Upper lobe of left lung (tissue), 6 donors: ENCODE measurements around the gene APLNR. TPM values are rescaled to one million over a fixed set of nuclear protein-coding genes. Genes with fewer than 3 reads are reported as not detected.

Experiments used
- ATAC-seq, 2 donors: fragments of 200-7000 bp; cut with Tn5 transposase; one replicate each; pipeline ENCODE4 v1.9.1; 2022; ENCODE audit warnings: mild to moderate bottlenecking in 2 of 2, moderate library complexity in 2 of 2; ENCODE audit not compliant: low FRiP score in 2 of 2
- DNase-seq, 2 donors: peaks; one replicate each; pipeline ENCODE4 v3.0.0-alpha.2; 2019 to 2020
- H3K27ac ChIP-seq, 4 donors: fragments of 200-600 bp; sonication (generic); one replicate each; pipeline ENCODE4 v1.5.1; 2016 to 2019
- H3K27me3 ChIP-seq, 4 donors: fragments of 200-600 bp; sonication (generic); one replicate each; pipeline ENCODE4 v1.5.1; 2017 to 2019
- H3K36me3 ChIP-seq, 4 donors: fragments of 200-600 bp; sonication (generic); one replicate each; pipeline ENCODE4 v1.5.1; 2016 to 2019
- H3K4me1 ChIP-seq, 4 donors: fragments of 200-600 bp; sonication (generic); one replicate each; pipeline ENCODE4 v1.5.1; 2018 to 2019
- H3K4me3 ChIP-seq, 4 donors: fragments of 200-600 bp; sonication (generic); one replicate each; pipeline ENCODE4 v1.5.1; 2017 to 2019; ENCODE audit warnings: mild to moderate bottlenecking in 2 of 4, moderate library complexity in 1 of 4
- H3K9me3 ChIP-seq, 4 donors: fragments of 200-600 bp; sonication (generic); one replicate each; pipeline ENCODE4 v1.5.1; 2018 to 2019
- CTCF ChIP-seq, 6 experiments: fragments of 450-650 bp in 4 of 6; fragments of 200-600 bp in 2 of 6; sonication (generic) in 2 of 6; IDR thresholded peaks; one replicate each; pipeline ENCODE4 v1.5.1; 2016 to 2019; ENCODE audit warnings: antibody characterized with exemption in 6 of 6
- EP300 ChIP-seq, 4 donors: sonication (generic); formaldehyde crosslinking; IDR thresholded peaks; one replicate each; pipeline ENCODE4 v1.5.1; 2017; ENCODE audit warnings: antibody characterized with exemption in 4 of 4, control low read depth in 2 of 4
- POLR2A ChIP-seq, 4 donors: fragments of 450-650 bp; IDR thresholded peaks; one replicate each; pipeline ENCODE4 v1.5.1; 2016 to 2017; ENCODE audit warnings: antibody characterized with exemption in 4 of 4, mild to moderate bottlenecking in 2 of 4
- POLR2AphosphoS5 ChIP-seq, 2 donors: sonication (generic); formaldehyde crosslinking; IDR thresholded peaks; one replicate each; pipeline ENCODE4 v1.5.1; 2017; ENCODE audit warnings: antibody characterized with exemption in 2 of 2
- WGBS, 2 donors: methylation state at CpG; one replicate each; pipeline ENCODE4 v1.1.5; 2017 to 2018; 5-methylcytosine and 5-hydroxymethylcytosine counted together
- total RNA-seq, 6 donors: library from RNA; depleted of rRNA in 4 of 6; stranded (reverse); fragments of >200 nt in 4 of 6; gene quantifications; one replicate each; pipeline versions ENCODE4 v1.1.0 to v1.2.1, GENCODE V29; 2016 to 2021
- donor health status: DM: no; HTN: no; CAD: no; lungs with moderate emphysema.
- donor health status: DM: no; HTN: yes; CAD: no; lungs with severe emphysema.

APLNR gene
- total RNA-seq, 6 donors from 2014 or later: 1.1 to 5.7 (median 1.9) TPM; not detected in 1

GRCh38 chr11:57274904-57275498 is 38.0 kb upstream of the APLNR start:
- ATAC-seq (no peak), DNase-seq (no peak)
- WGBS, 2 donors: 46 to 67% methylated on average over 1 of the region's 1 CpG
- Histone ChIP-seq H3K27me3 (no peaks in the 10 kb centered on the region), H3K9me3 (peaks cover 0 to 13% (median 3%) of the 10 kb centered on the region in 4 donors), H3K27ac (peak overlapping the region in 2 of 4 donors; percentile 54 to 81), H3K4me3 (no peak overlapping the region), H3K4me1 (peaks cover 24 to 36% (median 29%) of the 10 kb centered on the region in 4 donors), H3K36me3 (no peaks in the 10 kb centered on the region)
- no peak for TF ChIP-seq POLR2A (IDR thresholded peaks at IDR 0.05)
- no peak for TF ChIP-seq CTCF (IDR thresholded peaks at IDR 0.05)
- TF ChIP-seq EP300 (IDR thresholded peaks at IDR 0.05): no peak
- no peak for TF ChIP-seq POLR2AphosphoS5 (IDR thresholded peaks at IDR 0.05)

GRCh38 chr11:57273448-57274058 is 36.5 kb upstream of the APLNR start:
- Histone ChIP-seq H3K4me3 (no peak overlapping the region), H3K9me3 (peaks cover 0 to 13% (median 3%) of the 10 kb centered on the region in 4 donors), H3K4me1 (peaks cover 25 to 32% (median 28%) of the 10 kb centered on the region in 4 donors), H3K27me3 (no peaks in the 10 kb centered on the region), H3K27ac (no peak overlapping the region), H3K36me3 (no peaks in the 10 kb centered on the region)
- 85 to 89% methylated on average over 4 of the region's 4 CpGs for WGBS, 2 donors
- TF ChIP-seq POLR2AphosphoS5 (IDR thresholded peaks at IDR 0.05) (no peak), POLR2A (IDR thresholded peaks at IDR 0.05) (no peak), CTCF (IDR thresholded peaks at IDR 0.05) (no peak)
- no peak for ATAC-seq
- DNase-seq: no peak

- H3K27ac ChIP-seq: peak overlapping the region in 1 of 4 donors; percentile 48
- H3K9me3 ChIP-seq: peaks cover 0 to 19% (median 11%) of the 10 kb centered on the region in 4 donors
- no peaks in the 10 kb centered on the region for H3K27me3 ChIP-seq
- no peak for DNase-seq
- no peak overlapping the region for H3K4me3 ChIP-seq
- H3K36me3 ChIP-seq: no peaks in the 10 kb centered on the region
- 15 to 45% methylated on average over 3 of the region's 3 CpGs for WGBS, 2 donors
- ATAC-seq: no peak
- TF ChIP-seq POLR2A (IDR thresholded peaks at IDR 0.05): no peak
- no peak for TF ChIP-seq EP300 (IDR thresholded peaks at IDR 0.05)
- TF ChIP-seq POLR2AphosphoS5 (IDR thresholded peaks at IDR 0.05): no peak
- TF ChIP-seq CTCF (IDR thresholded peaks at IDR 0.05): no peak
- H3K4me1 ChIP-seq: peaks cover 4 to 5% (median 5%) of the 10 kb centered on the region in 4 donors
Observed at GRCh38 chr11:57269571-57270021, 32.5 kb upstream of the APLNR start.

- H3K9me3 ChIP-seq: peaks cover 0 to 8% (median 7%) of the 10 kb centered on the region in 4 donors
- DNase-seq: no peak
- peaks cover 4 to 5% (median 5%) of the 10 kb centered on the region in 4 donors for H3K4me1 ChIP-seq
- no peak overlapping the region for H3K4me3 ChIP-seq
- ATAC-seq: no peak
- TF ChIP-seq EP300 (IDR thresholded peaks at IDR 0.05) (no peak), CTCF (IDR thresholded peaks at IDR 0.05) (no peak), POLR2A (IDR thresholded peaks at IDR 0.05) (no peak), POLR2AphosphoS5 (IDR thresholded peaks at IDR 0.05) (no peak)
- no peaks in the 10 kb centered on the region for H3K27me3 ChIP-seq
- no peaks in the 10 kb centered on the region for H3K36me3 ChIP-seq
- H3K27ac ChIP-seq: no peak overlapping the region
Observed at GRCh38 chr11:57266157-57266556, 29.1 kb upstream of the APLNR start.
